HL-60 (cell line): ENCODE results near the gene MZF1.
A peak's percentile ranks its signal among the peaks of the same experiment; 100 is the strongest.

Experiments used
- DNase-seq, 2 experiments: peaks; one replicate each; pipeline ENCODE4 v3.0.0-alpha.2; 2010 to 2020; ENCODE audit warnings: low read depth in 1 of 2, low spot score in 1 of 2
- H3K27ac ChIP-seq: fragments of 250-450 bp; sonication (Bioruptor Pico); replicated peaks from 2 replicates; pipeline ENCODE4 v1.5.1; 2020; ENCODE audit warnings: mild to moderate bottlenecking, moderate library complexity
- H3K27me3 ChIP-seq: fragments of 250-450 bp; sonication (Bioruptor Pico); 2 replicates; pipeline ENCODE4 v1.5.1; 2021; ENCODE audit warnings: mild to moderate bottlenecking, moderate library complexity; ENCODE audit not compliant: insufficient read depth, poor library complexity, severe bottlenecking
- H3K4me3 ChIP-seq: replicated peaks from 2 replicates; pipeline ENCODE4 v1.5.1; 2011; ENCODE audit warnings: mild to moderate bottlenecking, control low read depth, low read length; ENCODE audit not compliant: insufficient read depth
- GABPA ChIP-seq: IDR thresholded peaks from 2 replicates; pipeline ENCODE4 v1.6.1; 2012; ENCODE audit warnings: low read depth
- POLR2AphosphoS5 ChIP-seq: IDR thresholded peaks from 2 replicates; pipeline ENCODE4 v1.6.1; 2012; ENCODE audit warnings: low read depth
- SPI1 ChIP-seq: IDR thresholded peaks from 2 replicates; pipeline ENCODE4 v1.6.1; 2012; ENCODE audit warnings: low read depth, mild to moderate bottlenecking, borderline replicate concordance
- TF ChIP-seq, protein P1 (sequence below): IDR thresholded peaks from 2 replicates; pipeline ENCODE4 v1.6.1; 2012; ENCODE audit warnings: low read depth; ENCODE audit not compliant: insufficient replicate concordance
- TF ChIP-seq, protein P2 (sequence below): IDR thresholded peaks from one replicate; pipeline ENCODE4 v1.5.1; 2011; ENCODE audit warnings: low read length, control low read depth, inconsistent platforms; ENCODE audit not compliant: insufficient read depth

The MZF1 gene

DNA sequence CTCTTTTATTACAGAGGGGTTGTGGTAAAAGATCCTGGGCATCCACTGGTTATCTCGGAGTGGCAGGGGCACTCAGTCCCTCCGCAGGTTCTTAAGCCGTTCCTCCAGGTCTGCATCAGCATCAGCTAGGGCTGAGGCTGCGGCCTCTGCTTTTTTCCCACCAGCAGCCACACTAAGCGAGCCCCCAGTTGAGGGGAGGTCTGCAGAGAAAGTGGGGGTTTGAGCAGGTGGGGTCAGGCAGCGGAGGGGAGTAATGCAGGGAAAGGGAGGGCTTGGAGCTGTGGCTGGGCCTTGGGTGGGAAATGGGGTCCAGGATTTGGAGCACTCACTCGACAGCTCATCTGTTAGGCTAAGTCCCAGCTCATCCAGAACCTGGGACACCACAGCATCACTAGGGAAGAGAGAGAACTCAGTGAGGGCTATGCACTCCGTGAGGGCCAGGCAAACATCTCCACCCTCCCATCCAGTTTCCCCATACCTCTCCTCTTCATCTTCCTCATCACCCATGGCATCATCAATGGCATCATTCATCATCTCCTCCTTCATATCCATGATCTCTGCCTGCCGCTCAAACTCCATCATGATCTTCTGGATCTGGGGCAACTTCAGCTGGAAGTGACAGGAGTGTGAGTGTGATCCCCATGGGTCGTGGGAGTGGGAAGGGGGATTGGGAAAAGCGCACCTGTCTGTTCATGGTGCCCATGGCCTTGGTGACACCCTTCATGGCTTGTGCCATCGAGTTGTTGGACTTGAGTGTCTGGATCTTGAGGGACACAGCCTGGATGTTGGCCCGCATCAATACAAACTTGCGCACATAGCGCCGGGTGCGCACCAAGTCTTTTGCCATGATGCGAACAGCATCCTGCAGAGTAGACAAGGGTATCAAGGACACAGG is 21.3 kb downstream of the MZF1 start:
- no peak for TF ChIP-seq SPI1
- TF ChIP-seq, protein P1, sequence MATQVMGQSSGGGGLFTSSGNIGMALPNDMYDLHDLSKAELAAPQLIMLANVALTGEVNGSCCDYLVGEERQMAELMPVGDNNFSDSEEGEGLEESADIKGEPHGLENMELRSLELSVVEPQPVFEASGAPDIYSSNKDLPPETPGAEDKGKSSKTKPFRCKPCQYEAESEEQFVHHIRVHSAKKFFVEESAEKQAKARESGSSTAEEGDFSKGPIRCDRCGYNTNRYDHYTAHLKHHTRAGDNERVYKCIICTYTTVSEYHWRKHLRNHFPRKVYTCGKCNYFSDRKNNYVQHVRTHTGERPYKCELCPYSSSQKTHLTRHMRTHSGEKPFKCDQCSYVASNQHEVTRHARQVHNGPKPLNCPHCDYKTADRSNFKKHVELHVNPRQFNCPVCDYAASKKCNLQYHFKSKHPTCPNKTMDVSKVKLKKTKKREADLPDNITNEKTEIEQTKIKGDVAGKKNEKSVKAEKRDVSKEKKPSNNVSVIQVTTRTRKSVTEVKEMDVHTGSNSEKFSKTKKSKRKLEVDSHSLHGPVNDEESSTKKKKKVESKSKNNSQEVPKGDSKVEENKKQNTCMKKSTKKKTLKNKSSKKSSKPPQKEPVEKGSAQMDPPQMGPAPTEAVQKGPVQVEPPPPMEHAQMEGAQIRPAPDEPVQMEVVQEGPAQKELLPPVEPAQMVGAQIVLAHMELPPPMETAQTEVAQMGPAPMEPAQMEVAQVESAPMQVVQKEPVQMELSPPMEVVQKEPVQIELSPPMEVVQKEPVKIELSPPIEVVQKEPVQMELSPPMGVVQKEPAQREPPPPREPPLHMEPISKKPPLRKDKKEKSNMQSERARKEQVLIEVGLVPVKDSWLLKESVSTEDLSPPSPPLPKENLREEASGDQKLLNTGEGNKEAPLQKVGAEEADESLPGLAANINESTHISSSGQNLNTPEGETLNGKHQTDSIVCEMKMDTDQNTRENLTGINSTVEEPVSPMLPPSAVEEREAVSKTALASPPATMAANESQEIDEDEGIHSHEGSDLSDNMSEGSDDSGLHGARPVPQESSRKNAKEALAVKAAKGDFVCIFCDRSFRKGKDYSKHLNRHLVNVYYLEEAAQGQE: no peak
- peak; percentile 75; the same call in 1 of the 2 replicates for TF ChIP-seq POLR2AphosphoS5
- Histone ChIP-seq H3K4me3 (no peak overlapping the region), H3K27me3 (no peaks in the 10 kb centered on the region), H3K27ac (no peak overlapping the region)
- no peak for DNase-seq

DNA sequence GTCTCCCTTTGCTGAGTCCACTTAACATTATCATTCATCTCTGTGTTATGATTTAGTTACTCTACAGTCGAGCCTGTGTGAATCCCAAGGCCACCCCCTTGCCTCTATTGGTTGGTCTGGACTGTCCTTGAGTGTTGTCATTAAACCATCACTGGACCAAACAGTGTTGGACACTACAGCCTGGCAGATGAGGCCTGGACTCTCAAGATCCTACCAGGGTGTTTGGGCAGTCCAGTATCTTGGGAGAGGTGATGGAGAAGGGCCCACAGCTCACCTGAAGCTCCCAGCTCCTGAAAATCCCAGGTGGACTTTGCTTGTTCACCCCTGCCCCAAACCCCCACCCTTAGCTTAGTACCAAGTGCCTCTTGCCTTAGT is 22.0 kb downstream of the MZF1 start:
- Histone ChIP-seq H3K4me3 (no peak overlapping the region), H3K27me3 (no peaks in the 10 kb centered on the region), H3K27ac (no peak overlapping the region)
- DNase-seq: no peak
- TF ChIP-seq SPI1: no peak
- TF ChIP-seq, protein P1: no peak
- TF ChIP-seq, protein P2, sequence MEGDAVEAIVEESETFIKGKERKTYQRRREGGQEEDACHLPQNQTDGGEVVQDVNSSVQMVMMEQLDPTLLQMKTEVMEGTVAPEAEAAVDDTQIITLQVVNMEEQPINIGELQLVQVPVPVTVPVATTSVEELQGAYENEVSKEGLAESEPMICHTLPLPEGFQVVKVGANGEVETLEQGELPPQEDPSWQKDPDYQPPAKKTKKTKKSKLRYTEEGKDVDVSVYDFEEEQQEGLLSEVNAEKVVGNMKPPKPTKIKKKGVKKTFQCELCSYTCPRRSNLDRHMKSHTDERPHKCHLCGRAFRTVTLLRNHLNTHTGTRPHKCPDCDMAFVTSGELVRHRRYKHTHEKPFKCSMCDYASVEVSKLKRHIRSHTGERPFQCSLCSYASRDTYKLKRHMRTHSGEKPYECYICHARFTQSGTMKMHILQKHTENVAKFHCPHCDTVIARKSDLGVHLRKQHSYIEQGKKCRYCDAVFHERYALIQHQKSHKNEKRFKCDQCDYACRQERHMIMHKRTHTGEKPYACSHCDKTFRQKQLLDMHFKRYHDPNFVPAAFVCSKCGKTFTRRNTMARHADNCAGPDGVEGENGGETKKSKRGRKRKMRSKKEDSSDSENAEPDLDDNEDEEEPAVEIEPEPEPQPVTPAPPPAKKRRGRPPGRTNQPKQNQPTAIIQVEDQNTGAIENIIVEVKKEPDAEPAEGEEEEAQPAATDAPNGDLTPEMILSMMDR: no peak
- no peak for TF ChIP-seq POLR2AphosphoS5
- TF ChIP-seq GABPA: no peak

DNA sequence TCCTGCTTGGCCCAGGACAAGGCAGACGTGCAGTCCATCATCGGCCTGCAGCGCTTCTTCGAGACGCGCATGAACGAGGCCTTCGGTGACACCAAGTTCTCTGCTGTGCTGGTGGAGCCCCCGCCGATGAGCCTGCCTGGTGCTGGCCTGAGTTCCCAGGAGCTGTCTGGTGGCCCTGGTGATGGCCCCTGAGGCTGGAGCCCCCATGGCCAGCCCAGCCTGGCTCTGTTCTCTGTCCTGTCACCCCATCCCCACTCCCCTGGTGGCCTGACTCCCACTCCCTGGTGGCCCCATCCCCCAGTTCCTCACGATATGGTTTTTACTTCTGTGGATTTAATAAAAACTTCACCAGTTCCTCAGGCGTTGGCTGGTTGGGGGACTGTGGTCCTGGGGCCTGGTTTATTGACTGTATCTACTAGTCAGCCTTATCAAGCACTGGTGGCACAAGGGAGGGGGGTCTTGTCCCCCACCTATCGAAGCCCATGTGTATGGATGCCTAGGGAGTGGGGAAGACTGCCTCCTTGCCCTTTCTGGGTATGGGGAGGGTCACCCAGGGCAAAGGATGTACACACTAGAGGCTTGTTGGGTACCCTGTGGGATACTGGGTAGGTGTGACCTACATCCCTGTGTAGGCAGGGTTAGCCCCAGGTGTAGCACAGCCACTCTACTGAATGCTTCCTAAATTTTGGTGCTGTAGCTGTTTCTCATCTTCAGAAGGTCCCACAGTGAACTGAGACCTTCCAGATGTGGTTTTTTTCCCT is 22.6 kb downstream of the MZF1 start:
- no peak for DNase-seq
- no peak for TF ChIP-seq GABPA
- 0 out of 2 replicates have a peak, but pooled peaks have one; percentile 13 for TF ChIP-seq POLR2AphosphoS5
- TF ChIP-seq, protein P1: no peak
- Histone ChIP-seq H3K27me3 (no peaks in the 10 kb centered on the region), H3K4me3 (no peak overlapping the region), H3K27ac (no peak overlapping the region)
